HepG2 (cell line): ENCODE data around the gene VEGFB. TPM values are rescaled to one million over a fixed set of nuclear protein-coding genes. Genes with fewer than 3 reads are reported as not detected.

Experiments
- ARNT2 ChIP-seq: sonication (generic); formaldehyde crosslinking; IDR thresholded peaks from 2 replicates; pipeline ENCODE4 v1.8.0; 2022; ENCODE audit warnings: mild to moderate bottlenecking, low read depth, missing genetic modification reagents, moderate library complexity
- FOSL1 ChIP-seq: sonication (generic); formaldehyde crosslinking; IDR thresholded peaks from 2 replicates; pipeline ENCODE4 v1.9.0; 2021; ENCODE audit warnings: missing genetic modification reagents, borderline replicate concordance
- IKZF4 ChIP-seq: sonication (generic); formaldehyde crosslinking; IDR thresholded peaks from 2 replicates; pipeline ENCODE4 v1.5.1; 2020; ENCODE audit warnings: borderline replicate concordance, mild to moderate bottlenecking, low read depth, missing genetic modification reagents; ENCODE audit errors: not compliant biosample characterization
- KDM3A ChIP-seq: IDR thresholded peaks from 2 replicates; pipeline ENCODE4 v1.6.1; 2018; ENCODE audit warnings: low read depth, missing compliant biosample characterization
- LCORL ChIP-seq, 2 experiments: fragments of 450-650 bp in 1 of 2; sonication (generic) in 1 of 2; formaldehyde crosslinking in 1 of 2; IDR thresholded peaks; 2 replicates each; pipeline versions ENCODE4 v1.5.0 to v1.6.1; 2017 to 2020; ENCODE audit warnings: antibody characterized with exemption in 1 of 2, missing genetic modification reagents in 1 of 2
- PCBP1 ChIP-seq: fragments of 200-400 bp; formaldehyde crosslinking; IDR thresholded peaks from 2 replicates; pipeline ENCODE4 v1.6.1; 2017; ENCODE audit warnings: mild to moderate bottlenecking, low read depth, low read length, borderline replicate concordance
- PHB2 ChIP-seq: fragments of 450-650 bp; IDR thresholded peaks from 2 replicates; pipeline ENCODE4 v1.6.1; 2018; ENCODE audit not compliant: partially characterized antibody
- POLR2AphosphoS5 ChIP-seq: IDR thresholded peaks from 2 replicates; pipeline ENCODE4 v1.6.1; 2012; ENCODE audit warnings: low read depth, low read length
- POLR2G ChIP-seq: fragments of 200-400 bp; formaldehyde crosslinking; IDR thresholded peaks from 2 replicates; pipeline ENCODE4 v1.6.1; 2018; ENCODE audit warnings: mild to moderate bottlenecking, low read depth, low read length, moderate library complexity
- RARG ChIP-seq: sonication (generic); formaldehyde crosslinking; IDR thresholded peaks from 2 replicates; pipeline ENCODE4 v1.4.0; 2020; ENCODE audit warnings: low read depth, mild to moderate bottlenecking, missing genetic modification reagents
- SALL2 ChIP-seq: sonication (generic); formaldehyde crosslinking; IDR thresholded peaks from 2 replicates; pipeline ENCODE4 v1.8.1; 2023; ENCODE audit warnings: mild to moderate bottlenecking, missing genetic modification reagents, inconsistent platforms
- TAF15 ChIP-seq: fragments of 200-400 bp; formaldehyde crosslinking; IDR thresholded peaks from one replicate; pipeline ENCODE4 v1.6.1; 2018; ENCODE audit warnings: mild to moderate bottlenecking, low read depth, low read length; ENCODE audit not compliant: poor library complexity, severe bottlenecking
- ZMAT3 ChIP-seq: sonication (generic); formaldehyde crosslinking; conservative IDR thresholded peaks from 2 replicates; pipeline ENCODE4 v1.7.0; 2021; ENCODE audit warnings: missing genetic modification reagents
- ZNF333 ChIP-seq: sonication (generic); formaldehyde crosslinking; IDR thresholded peaks from 2 replicates; pipeline ENCODE4 v1.4.0; 2020; ENCODE audit warnings: mild to moderate bottlenecking, missing genetic modification reagents, borderline replicate concordance
- ZNF496 ChIP-seq: sonication (generic); formaldehyde crosslinking; IDR thresholded peaks from 2 replicates; pipeline ENCODE4 v1.8.1; 2023; ENCODE audit warnings: mild to moderate bottlenecking, moderate library complexity, missing genetic modification reagents; ENCODE audit not compliant: insufficient replicate concordance
- ZNF776 ChIP-seq: sonication (generic); formaldehyde crosslinking; IDR thresholded peaks from 2 replicates; pipeline ENCODE4 v1.4.0; 2020; ENCODE audit warnings: mild to moderate bottlenecking, missing genetic modification reagents
- ZNF816 ChIP-seq: sonication (generic); formaldehyde crosslinking; IDR thresholded peaks from 2 replicates; pipeline ENCODE4 v1.8.0; 2022; ENCODE audit warnings: missing genetic modification reagents, mild to moderate bottlenecking, borderline replicate concordance
- polyA plus RNA-seq, 8 experiments: library from polyadenylated mRNA; depleted of rRNA in 3 of 8; stranded (reverse) in 7 of 8; unstranded in 1 of 8; fragments of >200 nt; fragmentation: Illumina TruSeq in 4 of 8; extraction: Trizol in 4 of 8; gene quantifications; 2 replicates each; pipeline versions ENCODE4 v1.2.1 to v1.2.3, GENCODE V29; 2011 to 2016; ENCODE audit warnings: low read depth in 4 of 8, missing spikeins in 1 of 8, mixed read lengths in 1 of 8; ENCODE audit not compliant: insufficient read depth in 1 of 8
- total RNA-seq, 5 experiments: library from RNA; depleted of rRNA; stranded (reverse); fragments of >200 nt; fragmentation: Illumina TruSeq; extraction: Trizol; gene quantifications; 2 replicates each; pipeline ENCODE4 v1.2.3, GENCODE V29; 2016; ENCODE audit warnings: low read depth in 1 of 5
- TF ChIP-seq, protein P1 (sequence below): sonication (generic); formaldehyde crosslinking; IDR thresholded peaks from 2 replicates; pipeline ENCODE4 v1.8.1; 2022; ENCODE audit warnings: low read depth, mild to moderate bottlenecking, missing genetic modification reagents
- TF ChIP-seq, protein P2 (sequence below): sonication (generic); formaldehyde crosslinking; IDR thresholded peaks from 2 replicates; pipeline ENCODE4 v1.8.1; 2023; ENCODE audit warnings: mild to moderate bottlenecking, moderate library complexity, missing genetic modification reagents
- TF ChIP-seq, protein P3 (sequence below): sonication (generic); formaldehyde crosslinking; IDR thresholded peaks from 2 replicates; pipeline ENCODE4 v1.4.0; 2020; ENCODE audit warnings: missing genetic modification reagents, borderline replicate concordance

The VEGFB gene
- total and polyA plus RNA-seq, 2 of the 13 experiments (the other 11 are each of a cell fraction or from before 2014, with no cell fraction given), result 9.0 to 11.3 TPM

DNA sequence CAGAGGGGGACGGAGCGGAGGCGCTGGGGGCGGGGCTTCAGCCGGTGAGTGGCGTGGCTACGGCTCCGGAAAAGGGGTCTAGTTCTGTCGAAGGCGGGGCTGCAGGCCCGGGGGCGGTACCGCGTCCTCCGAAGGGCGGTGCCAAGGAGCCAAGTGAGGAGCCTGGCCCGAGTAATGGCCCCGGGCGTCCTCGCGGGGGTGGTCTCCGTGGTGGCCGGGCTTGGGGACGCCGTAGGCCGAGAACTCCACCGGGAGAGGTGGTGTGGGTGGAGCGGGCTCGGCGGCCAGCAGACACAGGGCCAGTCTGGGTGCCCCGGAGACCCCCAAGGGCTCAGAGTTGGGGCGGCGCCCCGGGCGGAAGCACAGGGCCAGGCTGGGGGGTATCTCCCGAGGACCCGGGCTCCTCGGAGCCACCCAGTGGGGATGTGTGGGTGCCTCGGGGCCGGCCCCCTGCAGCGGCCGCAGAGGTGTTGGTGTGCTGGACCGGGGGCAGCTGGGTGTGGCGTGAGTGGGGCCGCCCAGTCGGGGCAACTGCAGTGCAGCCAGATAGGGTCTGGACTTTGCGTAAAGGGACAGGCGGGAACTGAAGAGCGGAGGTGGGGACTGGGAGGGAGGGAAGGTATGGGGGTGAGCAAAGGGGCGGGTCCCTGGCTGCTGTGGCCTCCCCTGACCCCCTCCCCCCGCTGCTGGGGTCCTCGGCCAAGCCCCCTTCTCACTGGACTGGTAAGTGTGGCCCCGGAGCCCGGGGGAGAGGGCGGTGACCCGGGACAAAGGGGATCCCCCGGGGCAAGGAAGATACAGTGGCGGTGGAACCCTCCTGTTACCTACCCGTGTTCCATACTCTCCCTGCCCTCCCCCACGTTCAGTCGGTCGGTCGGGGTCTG, 7.3 kb downstream of the VEGFB start (continued):
- TF ChIP-seq, protein P1, sequence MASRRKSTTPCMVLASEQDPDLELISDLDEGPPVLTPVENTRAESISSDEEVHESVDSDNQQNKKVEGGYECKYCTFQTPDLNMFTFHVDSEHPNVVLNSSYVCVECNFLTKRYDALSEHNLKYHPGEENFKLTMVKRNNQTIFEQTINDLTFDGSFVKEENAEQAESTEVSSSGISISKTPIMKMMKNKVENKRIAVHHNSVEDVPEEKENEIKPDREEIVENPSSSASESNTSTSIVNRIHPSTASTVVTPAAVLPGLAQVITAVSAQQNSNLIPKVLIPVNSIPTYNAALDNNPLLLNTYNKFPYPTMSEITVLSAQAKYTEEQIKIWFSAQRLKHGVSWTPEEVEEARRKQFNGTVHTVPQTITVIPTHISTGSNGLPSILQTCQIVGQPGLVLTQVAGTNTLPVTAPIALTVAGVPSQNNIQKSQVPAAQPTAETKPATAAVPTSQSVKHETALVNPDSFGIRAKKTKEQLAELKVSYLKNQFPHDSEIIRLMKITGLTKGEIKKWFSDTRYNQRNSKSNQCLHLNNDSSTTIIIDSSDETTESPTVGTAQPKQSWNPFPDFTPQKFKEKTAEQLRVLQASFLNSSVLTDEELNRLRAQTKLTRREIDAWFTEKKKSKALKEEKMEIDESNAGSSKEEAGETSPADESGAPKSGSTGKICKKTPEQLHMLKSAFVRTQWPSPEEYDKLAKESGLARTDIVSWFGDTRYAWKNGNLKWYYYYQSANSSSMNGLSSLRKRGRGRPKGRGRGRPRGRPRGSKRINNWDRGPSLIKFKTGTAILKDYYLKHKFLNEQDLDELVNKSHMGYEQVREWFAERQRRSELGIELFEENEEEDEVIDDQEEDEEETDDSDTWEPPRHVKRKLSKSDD (CRISPR knock-in tag), result 0 out of 2 replicates have a peak, but pooled peaks have one; percentile 22
- TF ChIP-seq ZMAT3 (CRISPR knock-in tag) (0 out of 2 replicates have a peak, but pooled peaks have one; percentile 39), KDM3A (CRISPR knock-in tag) (peak; percentile 43; the same call in 1 of the 2 replicates), ZNF816 (CRISPR knock-in tag) (no peak), SALL2 (CRISPR knock-in tag) (0 out of 2 replicates have a peak, but pooled peaks have one; percentile 9), PCBP1 (peak; percentile 64; the same call in 1 of the 2 replicates), LCORL (IDR thresholded peaks at IDR 0.05) (no peak), LCORL (CRISPR knock-in tag; IDR thresholded peaks at IDR 0.05) (no peak), POLR2AphosphoS5 (peak; percentile 73; the same call in 1 of the 2 replicates), ZNF333 (CRISPR knock-in tag) (no peak; the same call in 1 of the 2 replicates), ARNT2 (CRISPR knock-in tag) (no peak), FOSL1 (CRISPR knock-in tag) (no peak), RARG (CRISPR knock-in tag) (no peak), ZNF496 (CRISPR knock-in tag) (no peak), PHB2 (no peak), POLR2G (0 out of 2 replicates have a peak, but pooled peaks have one; percentile 39), TAF15 (peak; percentile 26), IKZF4 (CRISPR knock-in tag) (no peak), ZNF776 (CRISPR knock-in tag) (peak; percentile 55)
- TF ChIP-seq, protein P2, sequence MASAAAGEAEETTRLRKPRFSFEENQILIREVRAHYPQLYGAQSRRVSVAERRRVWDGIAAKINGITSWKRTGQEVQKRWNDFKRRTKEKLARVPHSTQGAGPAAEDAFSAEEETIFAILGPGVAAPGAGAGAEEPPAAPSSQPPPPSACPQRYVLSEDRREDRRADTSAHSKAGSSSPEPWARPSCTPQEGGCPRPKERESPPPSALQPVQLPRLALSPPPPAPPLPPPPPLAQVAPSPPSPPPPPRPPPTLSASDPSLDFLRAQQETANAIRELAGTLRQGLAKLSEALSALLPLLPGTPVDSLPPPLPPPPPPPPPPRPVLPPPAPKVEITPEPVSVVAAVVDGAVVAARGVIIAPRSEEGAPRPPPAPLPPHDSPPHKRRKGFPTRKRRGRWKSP (CRISPR knock-in tag), result no peak
- TF ChIP-seq, protein P3, sequence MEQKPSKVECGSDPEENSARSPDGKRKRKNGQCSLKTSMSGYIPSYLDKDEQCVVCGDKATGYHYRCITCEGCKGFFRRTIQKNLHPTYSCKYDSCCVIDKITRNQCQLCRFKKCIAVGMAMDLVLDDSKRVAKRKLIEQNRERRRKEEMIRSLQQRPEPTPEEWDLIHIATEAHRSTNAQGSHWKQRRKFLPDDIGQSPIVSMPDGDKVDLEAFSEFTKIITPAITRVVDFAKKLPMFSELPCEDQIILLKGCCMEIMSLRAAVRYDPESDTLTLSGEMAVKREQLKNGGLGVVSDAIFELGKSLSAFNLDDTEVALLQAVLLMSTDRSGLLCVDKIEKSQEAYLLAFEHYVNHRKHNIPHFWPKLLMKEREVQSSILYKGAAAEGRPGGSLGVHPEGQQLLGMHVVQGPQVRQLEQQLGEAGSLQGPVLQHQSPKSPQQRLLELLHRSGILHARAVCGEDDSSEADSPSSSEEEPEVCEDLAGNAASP (CRISPR knock-in tag), result 0 out of 2 replicates have a peak, but pooled peaks have one; percentile 7
